M059J (cell line): ENCODE data around the gene MAN2A1. TPM values are rescaled to one million over a fixed set of nuclear protein-coding genes. Genes with fewer than 3 reads are reported as not detected.
"Not testable (repeated sequence)": the region's sequence is repeated elsewhere in the genome, so short reads cannot be mapped to it uniquely, and the experiment has no call there.

ENCODE experiments used
- DNase-seq: peaks from one replicate; pipeline ENCODE4 v3.0.0-alpha.2; 2012; ENCODE audit warnings: low read depth
- total RNA-seq: library from RNA; depleted of rRNA; stranded (reverse); fragments of >200 nt; shearing (Covaris generic); gene quantifications from 2 replicates; pipeline ENCODE4 v1.2.3, GENCODE V29; 2014

MAN2A1 gene
- total RNA-seq, 1 experiment from 2014 or later: 31.0 TPM

DNA sequence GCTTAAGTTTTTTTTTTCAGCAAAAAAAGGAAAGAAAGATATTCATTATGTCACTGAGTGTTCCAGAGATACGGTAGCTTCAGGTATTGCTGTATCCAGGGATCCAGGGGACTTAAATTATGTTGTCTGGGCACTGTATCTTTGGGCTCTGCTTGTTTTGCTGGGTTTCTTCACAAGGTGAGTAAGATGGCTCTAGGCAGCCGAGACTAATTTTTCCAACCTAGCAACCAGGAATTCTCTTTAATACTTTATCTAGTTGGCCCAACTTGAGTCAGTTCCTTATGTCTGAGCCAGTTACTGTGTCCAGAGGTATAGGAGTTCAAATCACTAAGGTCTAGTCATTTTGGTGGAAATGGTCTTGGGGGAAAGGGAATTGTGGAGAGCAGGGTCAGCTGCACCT, 66.0 kb downstream of the MAN2A1 start:
- no peak for DNase-seq

- DNase-seq: no peak
Observed at GRCh38 chr5:109756543-109757185, 66.9 kb downstream of the MAN2A1 start.

GRCh38 chr5:109757490-109757889, 67.8 kb downstream of the MAN2A1 start:
- no peak for DNase-seq

GRCh38 chr5:109759306-109759705, 69.6 kb downstream of the MAN2A1 start:
- peak; percentile 56 for DNase-seq

DNA sequence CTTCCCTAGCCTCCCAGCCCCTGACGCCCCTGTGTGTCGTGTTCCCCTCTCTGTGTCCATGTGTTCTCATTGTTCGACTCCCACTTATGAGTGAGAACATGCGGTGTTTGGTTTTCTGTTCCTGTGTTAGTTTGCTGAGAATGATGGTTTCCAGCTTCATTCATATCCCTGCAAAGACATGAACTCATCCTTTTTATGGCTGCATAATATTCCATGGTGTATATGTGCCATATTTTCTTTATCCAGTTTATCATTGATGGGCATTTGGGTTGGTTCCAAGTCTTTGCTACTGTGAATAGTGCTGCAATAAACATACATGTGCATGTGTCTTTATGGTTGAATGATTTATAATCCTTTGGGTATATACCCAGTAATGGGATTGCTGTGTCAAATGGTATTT, 70.4 kb downstream of the MAN2A1 start:
- not testable (repeated sequence) for DNase-seq

DNA sequence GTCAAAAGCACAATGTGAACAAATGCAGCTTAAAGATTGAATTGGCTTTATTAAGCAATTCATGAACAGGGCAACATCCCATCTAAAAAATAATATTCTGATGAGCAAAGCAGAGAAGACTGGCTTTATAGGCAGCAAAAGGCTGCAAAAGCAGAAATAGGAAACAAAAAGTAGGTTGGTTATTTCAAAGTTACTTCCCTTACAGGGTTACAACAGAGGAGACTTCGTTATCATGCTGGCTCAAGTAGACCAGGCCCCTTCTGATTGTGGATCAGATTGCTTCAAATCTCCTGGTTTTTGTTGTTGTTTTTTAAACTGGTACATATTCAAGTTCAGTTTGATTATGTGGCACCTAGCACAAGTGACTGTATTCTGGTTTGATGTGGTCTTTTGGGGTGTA, 73.1 kb downstream of the MAN2A1 start:
- DNase-seq: no peak

DNA sequence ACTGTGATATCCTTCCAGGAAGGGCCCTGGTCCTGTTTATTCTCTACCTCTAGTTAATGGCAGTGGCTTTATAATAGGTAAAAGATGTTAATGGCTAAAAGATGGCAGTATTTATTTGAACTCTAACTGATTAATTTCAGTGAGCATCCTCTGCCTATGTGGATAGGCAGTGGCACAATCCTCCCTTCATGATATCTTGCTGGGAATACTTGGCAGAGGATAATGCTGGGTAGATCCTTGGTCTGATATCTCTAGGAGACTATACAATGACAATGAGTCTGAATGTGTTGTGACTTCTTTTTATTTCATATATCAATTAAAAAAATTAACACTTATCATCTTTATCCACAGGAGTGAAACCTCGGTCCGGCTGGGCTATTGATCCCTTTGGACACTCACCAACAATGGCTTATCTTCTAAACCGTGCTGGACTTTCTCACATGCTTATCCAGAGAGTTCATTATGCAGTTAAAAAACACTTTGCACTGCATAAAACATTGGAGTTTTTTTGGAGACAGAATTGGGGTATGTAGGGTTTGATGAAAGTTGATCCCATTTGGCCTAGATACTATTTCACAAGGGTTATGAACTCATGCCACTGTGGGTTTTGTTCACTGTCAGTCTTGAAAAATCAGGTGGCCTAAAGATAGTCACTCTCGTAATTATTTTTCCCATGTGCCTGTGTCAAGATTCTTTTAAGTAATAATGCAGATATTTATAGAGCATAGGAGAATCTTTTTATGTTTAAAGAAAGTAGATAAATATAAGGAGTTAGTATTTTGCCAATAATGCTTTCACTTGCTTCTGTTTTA, 77.7 kb downstream of the MAN2A1 start:
- DNase-seq: no peak

DNA sequence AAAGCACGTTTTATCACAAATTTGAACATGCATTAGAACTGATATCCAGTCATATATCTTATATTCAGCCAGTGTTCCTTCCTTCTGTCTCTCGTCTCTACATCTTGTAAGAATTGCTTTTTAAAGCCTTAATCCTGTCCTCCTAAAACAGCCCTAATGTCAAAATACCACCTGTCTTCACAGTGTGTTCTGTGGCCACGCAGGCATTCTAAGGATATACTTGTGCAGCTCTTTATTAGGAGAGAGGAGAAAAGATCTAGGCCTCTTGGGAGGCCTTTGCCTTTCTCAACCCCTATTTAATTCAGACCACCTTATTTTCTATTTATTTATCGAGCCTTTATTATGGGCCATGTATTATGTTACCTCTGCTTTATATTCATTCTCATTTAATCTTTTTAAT, 78.3 kb downstream of the MAN2A1 start:
- no peak for DNase-seq

DNA sequence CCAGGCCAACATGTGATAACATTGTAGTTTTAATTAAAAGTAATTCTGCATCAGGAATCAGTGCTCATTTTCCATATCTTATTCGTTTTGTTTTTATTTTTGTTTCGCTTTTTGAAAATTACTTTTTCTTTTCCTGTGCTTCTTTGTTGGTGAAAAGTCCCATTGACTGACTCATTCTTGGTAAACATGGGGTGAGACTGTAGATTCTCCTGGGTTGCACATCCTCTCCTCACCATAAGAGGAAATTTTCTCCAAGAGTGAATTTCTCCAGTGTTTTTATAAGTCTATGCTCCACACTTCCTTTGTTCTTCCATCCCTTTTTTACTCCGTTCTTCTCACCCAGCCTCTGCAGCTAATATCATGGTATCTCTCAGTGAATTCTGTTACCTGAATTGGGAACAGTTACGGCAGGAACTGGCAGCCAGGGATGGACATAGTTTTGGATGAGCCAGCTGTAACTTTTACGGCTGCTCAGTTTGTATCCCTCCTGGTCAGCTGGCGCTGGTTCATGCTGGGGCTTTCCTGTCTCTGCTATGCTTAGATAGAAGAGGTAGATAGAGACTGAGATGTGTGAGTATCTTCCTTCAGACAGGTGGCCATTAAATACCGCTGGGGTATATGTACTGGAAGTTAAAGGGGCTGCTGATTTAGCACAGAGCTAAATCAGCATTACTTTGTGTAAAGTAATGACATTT, 80.0 kb downstream of the MAN2A1 start:
- DNase-seq: peak; percentile 1

GRCh38 chr5:109775130-109775529, 85.4 kb downstream of the MAN2A1 start:
- DNase-seq: no peak

GRCh38 chr5:109779036-109779735, 89.5 kb downstream of the MAN2A1 start:
- no peak for DNase-seq

DNA sequence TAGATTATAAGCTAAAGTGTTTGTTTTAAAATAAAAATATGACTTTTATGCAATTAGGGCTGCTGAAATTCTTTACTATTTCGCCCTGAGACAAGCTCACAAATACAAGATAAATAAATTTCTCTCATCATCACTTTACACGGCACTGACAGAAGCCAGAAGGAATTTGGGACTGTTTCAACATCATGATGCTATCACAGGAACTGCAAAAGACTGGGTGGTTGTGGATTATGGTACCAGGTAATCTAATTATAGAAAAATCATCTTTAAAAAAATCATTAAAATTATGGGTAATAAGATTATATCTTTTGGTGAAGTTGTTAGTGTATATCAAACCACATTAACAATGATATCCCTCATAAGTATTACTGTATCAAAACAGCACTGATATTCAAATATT, 95.0 kb downstream of the MAN2A1 start:
- no peak for DNase-seq

DNA sequence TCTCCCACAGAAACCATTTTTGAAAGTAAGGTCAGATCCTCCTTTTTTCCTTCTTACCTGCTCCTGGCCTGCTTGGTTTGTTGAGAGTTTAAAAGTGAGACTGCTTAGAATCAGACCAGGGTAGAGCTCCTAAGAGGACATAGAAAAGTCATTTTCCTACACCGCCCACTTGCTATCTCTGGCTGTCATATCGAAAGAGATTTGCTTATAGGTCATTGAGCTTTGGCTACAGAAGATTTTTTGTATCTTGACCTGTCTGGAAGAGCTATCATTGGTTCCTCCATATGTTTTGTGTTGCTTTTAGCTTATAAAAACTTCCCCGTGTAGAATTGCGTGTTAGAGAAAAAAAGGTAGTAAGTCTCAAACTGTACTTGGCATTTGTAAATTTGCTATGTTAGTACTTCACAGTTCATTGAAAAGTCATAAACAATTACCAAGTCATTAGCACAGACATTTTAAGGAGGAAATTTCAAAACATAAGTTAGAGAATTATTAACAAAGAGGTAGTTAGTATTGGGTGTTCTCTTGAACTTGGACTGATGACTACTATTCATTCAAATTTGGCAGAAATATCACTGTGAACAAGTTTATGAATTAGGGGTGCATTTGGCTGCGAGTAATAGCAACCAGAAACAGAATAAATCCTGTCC, 96.6 kb downstream of the MAN2A1 start:
- no peak for DNase-seq

DNA sequence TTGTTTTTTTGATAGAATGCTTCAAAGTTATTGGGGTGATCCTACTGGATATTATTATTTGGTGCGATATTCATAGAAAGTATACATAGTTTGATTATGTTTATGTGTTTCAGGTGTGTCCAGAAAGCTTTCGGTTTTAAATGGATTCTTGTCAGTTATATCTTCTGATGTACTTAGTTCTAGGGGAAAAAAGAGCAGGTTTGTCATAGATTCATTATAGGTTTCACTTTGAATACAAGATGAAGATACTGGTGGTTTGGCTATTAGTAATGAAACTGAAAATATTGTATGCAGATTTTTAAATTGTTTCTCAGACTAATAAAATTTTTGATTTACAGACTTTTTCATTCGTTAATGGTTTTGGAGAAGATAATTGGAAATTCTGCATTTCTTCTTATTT, 98.9 kb downstream of the MAN2A1 start:
- DNase-seq: no peak

GRCh38 chr5:109792613-109793012, 102.9 kb downstream of the MAN2A1 start:
- no peak for DNase-seq

DNA sequence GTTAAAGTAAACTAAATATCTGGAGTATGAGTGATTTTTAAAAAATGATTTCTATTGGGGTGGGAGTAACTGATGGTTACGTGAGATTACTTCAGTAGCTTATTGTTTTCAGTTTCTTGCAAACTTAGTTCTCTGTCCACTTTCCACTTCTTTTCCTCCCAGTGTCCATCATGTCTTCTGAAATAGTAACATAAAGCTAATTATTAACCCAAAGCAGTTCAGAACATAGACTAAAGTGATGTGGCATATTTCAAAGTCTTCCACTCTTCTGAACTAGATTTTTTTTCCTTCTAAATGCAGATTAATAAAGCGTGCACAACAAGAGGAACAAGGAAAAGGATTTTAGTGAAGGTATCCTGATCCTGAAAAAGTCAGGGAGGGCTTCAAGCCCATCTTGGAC, 114.1 kb downstream of the MAN2A1 start:
- DNase-seq: no peak

DNA sequence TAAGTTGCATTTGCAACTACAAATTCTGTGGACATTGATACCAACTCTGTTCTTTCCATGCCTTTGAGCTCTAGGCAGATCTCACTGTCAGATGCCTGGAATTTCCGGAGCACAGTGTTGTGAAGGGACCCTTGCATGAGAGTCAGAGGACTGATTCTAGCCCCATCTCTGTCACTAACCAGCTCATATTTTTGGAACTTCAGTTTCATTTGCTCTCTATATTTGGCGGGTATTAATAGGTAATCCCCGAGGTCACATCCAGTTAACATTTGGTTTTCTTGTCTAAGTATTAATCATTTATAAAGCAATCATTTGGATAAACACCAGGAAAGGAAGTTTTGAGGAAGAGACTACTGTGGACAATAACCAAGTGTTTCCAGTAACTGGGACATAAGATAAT, 115.7 kb downstream of the MAN2A1 start:
- no peak for DNase-seq

DNA sequence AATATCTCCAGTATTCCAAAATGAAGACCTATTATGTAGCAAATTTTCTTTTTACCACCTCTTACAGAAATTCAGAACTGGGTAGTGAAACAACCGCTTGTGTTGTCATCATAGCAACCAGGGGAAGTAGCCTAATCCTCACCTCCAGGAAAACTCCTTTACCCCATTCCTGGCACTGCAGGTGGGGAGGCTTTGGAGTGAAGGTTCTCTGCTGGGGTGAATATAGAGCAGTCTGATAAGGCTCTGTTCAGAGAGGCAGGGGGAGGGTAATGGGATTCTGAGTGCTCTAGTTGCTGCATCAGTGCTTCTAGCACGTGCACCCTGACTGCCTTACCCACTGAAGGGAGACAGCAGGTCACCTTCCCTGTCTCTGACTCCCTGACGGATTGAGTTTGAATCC, 116.2 kb downstream of the MAN2A1 start:
- no peak for DNase-seq

GRCh38 chr5:109812698-109813097, 123.0 kb downstream of the MAN2A1 start:
- DNase-seq: no peak

GRCh38 chr5:109816732-109817131, 127.0 kb downstream of the MAN2A1 start:
- DNase-seq: no peak

GRCh38 chr5:109819878-109820277, 130.2 kb downstream of the MAN2A1 start:
- DNase-seq: no peak

GRCh38 chr5:109823597-109823996, 133.9 kb downstream of the MAN2A1 start:
- DNase-seq: no peak
